Left forelimb (tissue), 1 donor: ENCODE measurements around the gene PDZD4.
A peak's percentile ranks its signal among the peaks of the same experiment; 100 is the strongest.

Experiments used
- DNase-seq: peaks from one replicate; pipeline ENCODE4 v3.0.0-alpha.2; 2018; ENCODE audit warnings: low spot score

The PDZD4 gene, protein sequence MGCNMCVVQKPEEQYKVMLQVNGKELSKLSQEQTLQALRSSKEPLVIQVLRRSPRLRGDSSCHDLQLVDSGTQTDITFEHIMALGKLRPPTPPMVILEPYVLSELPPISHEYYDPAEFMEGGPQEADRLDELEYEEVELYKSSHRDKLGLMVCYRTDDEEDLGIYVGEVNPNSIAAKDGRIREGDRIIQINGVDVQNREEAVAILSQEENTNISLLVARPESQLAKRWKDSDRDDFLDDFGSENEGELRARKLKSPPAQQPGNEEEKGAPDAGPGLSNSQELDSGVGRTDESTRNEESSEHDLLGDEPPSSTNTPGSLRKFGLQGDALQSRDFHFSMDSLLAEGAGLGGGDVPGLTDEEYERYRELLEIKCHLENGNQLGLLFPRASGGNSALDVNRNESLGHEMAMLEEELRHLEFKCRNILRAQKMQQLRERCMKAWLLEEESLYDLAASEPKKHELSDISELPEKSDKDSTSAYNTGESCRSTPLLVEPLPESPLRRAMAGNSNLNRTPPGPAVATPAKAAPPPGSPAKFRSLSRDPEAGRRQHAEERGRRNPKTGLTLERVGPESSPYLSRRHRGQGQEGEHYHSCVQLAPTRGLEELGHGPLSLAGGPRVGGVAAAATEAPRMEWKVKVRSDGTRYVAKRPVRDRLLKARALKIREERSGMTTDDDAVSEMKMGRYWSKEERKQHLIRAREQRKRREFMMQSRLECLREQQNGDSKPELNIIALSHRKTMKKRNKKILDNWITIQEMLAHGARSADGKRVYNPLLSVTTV

DNA sequence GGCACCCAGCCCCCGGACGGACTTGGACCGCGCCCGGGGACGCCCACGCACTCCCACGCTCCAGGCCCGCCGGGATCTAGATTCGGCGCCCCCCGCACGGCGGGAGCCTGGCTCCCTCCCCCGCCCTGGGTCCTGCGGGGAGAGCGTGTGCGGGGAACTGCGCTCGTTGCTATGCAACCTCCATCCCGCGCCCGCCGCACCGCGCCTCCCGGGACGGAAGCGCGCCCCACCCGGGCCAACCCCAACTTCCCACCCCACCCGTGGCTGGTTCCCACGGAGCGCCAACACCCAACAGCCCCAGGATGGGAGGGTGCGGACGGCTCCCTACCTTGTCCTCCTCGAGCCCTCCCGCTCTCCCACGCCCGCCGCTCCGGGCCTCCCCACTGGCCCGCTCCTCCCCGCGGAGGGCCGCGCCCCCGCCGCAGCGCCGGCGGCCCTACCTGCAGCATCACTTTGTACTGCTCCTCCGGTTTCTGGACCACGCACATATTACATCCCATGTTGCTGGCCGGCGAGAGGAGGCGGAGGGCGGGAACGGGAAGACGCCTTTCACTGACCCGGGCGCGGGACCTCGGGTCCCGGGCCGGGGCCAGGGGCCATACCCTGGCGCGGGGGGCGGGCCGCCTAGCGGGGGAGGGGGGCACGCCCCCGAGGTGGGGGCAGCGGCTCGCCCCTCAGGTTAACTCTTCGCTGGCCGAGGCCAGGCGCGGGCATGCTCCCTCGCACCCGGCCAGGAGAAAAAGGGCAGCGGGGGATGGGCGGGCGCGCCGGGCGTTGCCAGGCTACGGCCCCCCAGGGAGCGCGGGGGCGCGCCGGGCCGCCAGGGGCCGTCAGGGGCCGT lies at the start of gene PDZD4:
Gene PDZD4, minus strand, starts transcription at position 746 of the 841 bp plus-strand sequence. Its CDS starts 246 bp downstream, at position 500.
- DNase-seq = no peak

DNA sequence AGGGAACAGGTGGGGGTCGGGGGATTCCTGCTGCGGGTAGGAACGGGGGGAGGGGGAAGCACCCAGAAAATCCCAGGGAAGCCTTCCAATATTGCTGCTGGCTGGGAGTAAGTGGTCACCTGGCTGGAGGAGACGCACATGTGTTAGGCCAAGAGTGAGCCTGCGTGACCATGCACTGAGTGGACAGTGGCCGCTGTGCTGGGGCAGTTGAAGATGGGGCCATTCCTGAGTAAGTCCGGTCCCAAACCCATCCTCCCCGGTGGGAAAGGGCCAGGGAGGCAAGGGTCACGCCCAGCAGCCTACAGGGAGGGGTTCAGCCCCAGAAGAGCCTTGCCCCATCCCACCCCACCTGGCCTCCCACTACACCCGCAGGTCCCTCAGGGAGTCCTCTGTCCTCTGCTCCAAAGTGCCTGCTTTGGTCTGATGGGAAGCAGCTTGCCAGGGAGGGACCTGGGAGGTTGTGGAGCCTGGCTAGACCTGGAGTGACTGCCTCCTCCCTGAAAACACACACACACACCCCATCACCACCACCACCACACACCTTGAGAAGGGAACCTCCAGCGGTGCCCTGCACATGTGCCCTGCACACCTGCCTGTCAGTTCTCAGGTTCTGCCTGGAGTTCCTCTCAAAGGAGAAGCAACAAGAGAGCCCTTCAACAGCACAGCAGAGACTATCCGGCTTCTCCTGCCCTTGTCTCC lies 49.5 kb upstream of the PDZD4 start:
- DNase-seq = no peak

DNA sequence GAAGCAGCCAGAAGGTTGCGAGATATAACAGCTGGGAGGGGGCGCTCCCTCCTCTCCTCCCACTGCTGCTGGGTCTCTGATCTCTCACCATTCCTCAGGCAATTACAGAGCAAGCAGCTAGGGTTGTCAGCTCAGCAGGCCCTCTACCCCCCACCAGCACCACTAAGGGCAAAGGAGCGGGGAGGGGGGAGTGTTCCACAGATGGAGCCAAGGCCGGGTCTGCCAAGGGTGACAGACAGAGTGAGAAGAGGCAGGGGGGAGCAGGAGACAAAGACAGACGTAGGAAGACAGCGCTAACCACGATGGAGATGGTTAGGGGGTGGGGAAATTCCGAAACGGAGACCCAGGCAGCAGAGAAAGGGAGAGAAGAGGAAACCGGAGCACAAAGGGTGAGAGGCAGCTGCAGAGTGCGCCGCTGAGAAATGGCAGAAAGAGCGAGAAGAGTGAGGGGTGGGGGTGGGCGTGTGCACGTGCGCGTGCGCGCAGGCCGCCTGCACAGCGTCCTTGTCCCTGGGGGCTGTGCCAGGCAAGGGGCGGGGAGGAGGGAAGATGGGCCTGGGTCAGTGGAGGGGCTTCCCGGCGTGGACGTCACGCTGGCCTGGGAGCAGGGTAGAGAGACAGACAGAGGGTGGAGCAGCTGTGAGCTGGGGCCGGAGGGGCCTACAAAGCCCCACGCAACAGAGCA lies 48.8 kb upstream of the PDZD4 start:
- DNase-seq = no peak

DNA sequence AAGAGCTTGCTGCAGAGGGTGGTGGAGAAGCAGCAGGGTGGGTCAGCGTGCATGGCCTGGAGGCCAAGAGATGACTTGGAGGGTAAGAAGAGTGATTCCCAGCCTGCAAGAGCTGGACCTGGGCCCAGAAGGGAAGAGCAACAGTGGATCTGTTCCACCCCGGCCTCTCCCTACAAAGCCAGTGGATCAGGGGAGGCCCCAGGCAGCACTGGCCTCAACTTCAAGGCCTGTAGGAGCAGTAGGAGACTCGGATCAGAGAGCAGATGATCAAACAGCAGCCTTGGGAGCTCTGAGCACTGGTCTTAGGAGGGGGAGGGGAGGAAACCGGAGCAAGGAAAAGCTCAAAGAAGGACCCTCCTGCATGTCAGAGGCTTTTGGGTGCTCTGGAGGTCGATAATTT lies 48.0 kb upstream of the PDZD4 start:
- no peak for DNase-seq

DNA sequence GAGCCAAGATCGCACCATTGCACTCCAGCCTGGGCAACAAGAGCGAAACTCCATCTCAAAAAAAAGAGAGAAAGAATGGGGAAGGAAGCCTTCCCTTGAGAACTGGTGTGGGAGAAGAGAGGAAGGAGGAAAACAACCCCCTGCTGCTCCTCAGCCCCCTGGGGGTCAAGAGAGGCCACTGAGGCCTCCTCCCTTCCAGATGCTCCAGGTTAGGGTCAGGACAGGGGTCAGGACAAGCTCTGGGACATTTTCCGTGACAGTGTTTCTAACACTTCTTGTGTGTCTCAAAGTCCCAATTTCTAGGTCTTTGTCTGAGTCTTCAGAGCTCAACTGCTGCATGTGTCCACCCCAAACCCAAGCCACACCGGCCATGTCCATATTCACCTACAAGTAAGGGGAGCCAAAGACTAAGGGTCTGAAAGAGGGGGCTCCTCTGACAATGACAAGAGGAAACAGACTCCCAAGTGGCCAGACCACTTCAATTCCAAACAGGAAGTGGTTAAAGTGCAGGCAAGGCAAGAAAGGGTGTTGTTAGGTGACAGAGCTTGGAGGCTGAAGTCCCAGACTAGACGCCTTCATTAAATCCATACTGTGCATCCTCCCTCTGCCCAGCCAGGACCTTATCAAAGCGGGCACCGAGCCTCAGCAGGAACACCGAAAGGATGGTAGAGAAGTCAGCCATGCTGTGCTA lies 47.4 kb upstream of the PDZD4 start:
- no peak for DNase-seq

DNA sequence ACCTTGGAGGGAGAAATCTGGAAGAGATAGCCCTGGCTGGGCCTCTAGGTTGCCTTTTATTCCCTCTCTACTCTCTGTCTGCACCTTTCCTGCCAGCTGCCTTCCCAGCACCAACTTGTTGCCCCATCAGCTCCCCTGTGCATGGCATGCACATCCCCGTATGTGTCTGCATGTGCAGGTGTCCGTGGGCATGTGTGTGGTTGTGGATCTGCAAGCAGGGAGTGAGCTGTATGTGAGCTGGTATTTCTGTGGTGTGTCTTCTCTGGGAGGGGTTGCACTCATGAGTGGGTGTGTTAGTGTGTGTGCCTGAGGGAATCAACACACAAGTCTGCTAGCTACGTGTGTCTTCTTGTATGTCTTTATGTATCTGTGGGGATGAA lies 45.8 kb upstream of the PDZD4 start:
- DNase-seq = no peak

DNA sequence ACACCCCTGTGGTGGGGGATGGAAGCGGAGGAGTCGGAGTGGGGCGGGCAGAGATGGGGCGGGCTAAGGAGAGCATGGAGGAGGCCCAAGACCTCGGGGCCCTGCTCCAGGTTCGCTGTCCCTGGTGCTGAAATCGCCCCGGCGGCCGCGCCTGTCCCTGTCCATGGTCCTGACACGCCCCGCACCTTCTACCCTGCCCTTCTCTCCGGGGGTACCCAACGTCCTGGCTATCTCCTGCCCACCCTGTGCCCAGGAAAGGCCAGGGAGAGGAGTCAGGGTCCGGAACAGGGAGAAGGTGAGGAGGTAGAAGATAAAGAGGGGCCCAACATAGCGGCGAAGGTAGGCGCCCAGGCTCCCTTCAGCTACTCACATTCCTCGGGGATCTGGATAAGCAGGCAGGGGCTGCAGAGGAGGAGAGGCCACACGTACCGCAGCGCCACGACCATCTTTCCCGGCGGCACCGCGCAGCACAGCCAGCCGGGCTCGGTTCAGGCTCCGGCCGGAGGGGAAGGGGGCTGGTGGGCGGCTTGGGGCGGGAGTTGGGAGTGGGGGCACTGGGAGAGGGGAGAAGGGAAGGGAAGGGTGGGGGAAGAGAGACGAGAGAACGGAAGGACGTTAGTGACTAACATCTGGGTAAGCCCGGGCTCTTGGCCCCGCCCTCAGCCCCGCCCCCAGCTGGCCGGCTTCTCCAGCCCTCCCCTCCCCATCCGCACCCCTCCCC lies 45.2 kb upstream of the PDZD4 start:
- DNase-seq = peak; percentile 78

DNA sequence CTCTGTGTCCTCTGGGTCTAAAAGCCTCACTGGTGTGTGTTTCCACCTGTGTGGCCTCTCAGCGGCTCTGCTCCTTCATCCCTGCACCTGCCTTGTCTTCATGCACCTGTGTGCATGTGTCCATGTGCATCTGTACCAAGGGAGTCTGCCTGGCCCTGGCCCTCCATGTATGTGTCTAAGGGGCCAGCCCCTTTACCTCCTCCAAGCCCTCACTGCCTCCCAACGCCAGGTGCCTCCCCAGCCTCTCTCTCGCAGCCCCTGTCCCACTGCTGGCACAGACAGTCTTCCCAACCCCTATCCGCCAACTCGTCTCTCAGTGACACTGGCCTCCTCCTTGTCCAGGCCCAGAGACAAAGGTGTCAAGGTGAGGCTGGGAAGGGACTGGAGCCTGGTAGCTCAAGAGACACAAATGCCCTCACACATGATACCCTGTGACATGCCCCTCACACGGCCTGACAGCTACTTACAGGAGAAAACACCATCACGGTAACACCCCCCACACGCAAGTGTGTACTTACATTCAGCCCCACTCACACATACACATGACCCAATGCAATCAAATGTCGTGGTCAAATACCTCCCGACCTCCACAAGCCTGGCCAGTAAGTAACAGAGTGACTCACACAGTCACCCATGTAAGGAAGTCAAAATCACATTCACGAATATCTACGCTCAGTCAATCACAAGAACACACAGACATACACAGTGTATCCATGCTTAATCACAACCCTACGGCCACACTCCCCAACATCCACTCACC lies 44.2 kb upstream of the PDZD4 start:
- DNase-seq = no peak

DNA sequence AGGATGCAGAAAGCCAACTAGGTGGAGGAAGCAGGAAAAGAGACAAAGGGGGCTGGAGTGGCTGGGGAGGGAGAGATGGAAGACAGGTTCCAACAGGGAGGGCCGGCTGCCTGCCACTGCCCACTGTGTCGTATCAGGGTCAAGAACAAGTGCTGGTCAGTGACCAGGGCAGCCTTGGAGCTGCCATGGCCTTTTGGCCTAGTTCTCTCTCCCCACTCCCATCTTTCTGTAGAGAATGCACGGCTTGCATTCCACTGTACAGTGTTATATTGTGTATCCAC lies 43.7 kb upstream of the PDZD4 start:
- no peak for DNase-seq

DNA sequence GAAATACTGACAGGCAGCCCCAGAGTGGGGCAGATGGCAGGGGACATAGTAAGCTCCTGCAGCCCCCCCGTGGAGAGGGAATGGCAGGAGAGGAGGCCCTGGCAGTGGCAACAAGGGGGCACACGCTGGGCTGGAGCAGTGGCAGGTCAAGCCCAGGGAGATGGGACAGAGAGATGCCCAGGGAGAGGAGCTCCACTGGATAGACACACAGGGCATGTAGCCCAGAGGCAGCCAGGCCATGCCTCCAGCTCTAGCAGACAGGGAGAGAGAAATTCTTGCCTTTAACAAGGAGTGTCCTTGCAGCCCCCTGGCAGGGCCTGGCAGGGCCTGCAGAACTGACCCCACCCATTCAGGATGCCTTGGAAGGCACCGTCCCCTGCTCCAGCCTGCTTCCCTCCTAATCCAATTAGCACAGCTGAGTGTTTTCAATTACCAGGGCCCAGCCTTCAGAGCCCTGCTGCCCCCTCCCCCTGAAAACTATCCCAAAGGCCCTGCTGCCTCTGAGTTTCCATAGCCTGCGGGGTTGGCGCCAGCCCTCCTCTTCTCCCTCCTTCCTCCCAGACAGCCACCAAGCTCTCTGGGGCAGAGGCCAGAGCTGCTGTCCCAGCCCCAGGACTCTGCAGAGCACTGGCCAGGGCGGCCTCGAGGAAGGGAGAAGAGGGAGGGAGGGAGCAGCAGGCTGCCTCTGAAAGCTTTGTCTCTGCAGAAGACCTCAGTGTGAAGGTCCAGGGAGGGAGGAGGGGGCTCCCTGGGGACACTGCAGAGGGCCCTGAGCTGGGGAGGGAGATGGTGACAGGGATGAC lies 43.1 kb upstream of the PDZD4 start:
- no peak for DNase-seq

DNA sequence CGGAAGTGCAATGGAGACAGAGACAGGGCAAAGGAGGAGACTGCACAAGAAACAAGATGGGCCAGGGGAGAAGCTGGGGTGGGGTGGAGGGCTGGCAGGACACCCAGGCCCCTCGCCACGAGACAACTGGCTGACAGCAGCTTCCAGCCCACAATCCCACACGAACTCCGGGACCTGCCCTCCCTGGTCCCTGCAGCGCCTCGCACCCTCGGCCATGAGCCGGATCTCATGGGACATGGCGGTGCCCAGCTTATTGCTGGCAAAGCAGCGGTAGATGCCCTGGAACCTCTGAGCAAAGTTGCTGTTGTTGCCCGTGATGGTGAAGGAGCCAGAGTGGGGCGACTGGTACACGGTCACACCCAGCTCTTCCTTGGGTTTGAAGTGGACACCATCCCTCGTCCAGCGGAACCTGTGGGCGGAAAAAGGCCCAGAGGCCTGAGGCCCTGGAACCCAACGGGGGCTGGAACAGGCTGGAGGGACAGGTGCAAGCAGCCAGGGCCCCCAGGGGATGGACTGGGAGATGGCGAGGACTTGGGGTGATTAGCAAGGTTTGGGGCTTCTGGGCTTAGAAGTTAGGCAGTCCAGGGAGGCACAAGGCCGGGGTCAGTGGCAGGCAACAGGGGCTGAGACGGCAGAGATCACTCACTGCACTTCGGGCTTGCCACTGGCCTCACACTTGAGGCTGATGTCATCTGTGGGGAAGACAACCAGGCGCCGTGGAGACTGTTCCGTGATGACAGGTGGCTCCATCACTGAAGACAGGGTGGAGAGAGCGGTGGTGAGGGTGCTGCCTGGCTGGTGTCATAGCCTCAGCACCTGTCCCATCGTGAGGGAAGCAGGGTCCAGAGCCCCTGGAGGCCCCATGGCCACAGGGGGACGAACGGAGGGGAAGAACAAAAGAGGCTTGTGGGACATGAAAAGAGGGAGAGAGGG lies 41.9 kb upstream of the PDZD4 start:
- no peak for DNase-seq

DNA sequence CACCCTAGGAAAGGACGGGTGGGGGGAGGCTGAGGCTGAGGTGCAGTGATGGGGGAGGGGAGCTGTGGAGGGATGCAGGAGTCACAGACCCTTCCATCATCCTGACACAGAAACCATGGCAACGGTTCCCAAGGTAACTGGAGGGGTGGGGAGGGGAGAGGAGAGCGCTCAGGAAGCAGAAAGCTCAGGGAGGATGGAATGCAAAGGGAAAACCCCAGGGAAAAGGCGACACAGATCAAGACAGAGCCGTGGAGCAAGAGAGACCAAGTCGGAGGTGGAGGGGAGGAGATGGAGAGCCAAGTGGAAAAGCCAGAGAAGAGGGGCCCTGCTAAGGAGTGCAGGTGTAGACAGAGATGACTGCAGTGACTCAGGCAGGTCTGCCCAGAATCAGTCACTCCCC lies 41.1 kb upstream of the PDZD4 start:
- no peak for DNase-seq

DNA sequence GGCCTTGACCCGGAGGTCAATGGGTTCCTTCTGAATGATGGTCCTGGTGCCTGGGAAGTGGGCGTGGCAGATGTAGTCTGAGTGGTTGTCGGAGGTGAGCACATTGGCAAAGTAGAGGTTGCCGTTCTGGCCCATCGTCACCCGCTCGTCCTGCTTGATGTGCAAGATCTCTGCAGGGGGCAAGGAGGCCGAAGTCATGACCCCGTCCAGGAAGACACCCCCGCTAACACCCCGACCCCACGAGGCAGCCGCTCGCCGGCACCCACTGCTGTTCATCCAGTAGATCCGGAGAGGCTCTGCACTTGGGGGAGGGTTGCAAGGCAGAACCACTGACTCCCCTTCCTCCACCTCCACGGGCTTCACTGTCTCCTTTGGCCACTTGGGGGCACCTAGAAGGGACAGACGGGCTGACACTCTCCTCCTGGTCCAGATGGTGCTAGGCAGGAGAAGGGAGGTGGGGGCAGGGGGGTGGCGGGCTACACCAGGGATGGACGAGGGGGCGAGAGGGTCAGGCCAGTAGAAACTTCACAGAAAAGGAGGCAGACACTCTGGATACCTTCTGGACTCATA lies 40.5 kb upstream of the PDZD4 start:
- no peak for DNase-seq

DNA sequence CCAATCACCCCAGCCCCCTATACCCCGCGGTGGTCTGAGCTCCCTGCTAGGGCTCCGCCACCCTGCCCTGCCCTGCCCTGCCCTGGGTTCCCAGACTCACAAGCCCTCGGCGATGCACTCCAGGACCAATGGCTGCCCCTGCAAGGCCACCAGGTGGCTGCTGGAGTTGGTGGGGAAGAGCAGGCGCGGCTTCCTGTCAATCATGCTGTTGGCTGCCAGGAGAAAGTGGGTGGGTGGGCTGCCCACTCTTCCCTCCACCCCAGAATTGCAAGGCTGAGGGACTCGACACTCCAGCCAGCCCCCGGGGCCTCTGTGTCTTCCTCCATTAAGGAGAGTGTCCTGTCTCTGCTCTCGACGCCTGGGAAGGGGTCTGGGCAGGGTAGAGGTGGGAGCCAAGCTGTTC lies 39.9 kb upstream of the PDZD4 start:
- no peak for DNase-seq

DNA sequence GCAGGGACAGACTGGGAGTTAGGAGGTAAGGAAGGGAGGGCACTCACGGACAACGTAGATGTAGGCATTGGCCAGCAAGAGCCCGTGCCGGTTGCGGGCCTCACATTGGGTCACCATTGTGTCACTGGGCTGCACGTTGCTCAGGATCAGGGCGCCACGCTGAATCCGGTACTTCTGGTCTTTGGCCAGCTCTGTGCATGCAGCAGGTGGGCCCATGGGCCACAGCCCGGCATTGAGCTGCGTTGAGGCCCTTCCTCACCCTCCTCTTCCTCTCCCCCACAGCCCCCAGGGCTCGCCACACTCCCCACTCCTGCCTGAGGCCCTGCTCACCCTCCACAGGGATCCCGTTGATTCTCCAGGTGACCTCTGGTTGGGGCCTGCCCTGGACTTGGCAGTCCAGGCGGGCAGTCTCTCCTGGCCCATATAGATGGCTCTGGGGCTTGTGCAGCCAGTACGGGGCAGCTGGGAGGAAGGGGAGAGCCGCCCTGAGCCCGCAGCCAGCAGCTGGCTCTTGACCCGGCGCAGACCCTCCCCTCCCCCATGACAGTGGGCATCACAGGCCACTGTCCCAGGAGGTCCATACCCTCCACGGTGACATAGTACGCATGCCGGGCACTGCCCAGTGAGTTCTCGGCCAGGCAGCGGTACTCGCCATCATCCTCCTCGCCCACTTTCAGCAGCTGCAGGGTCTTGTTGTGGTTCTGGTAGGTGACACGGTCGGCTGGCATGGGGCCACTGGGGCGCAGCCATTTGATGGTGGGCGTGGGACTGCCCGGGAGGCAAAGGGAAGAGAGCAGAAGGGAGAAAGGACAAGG lies 39.3 kb upstream of the PDZD4 start:
- DNase-seq = no peak
